Esophagus muscularis mucosa (tissue), 4 donors: ENCODE data around the gene DEFB125. TPM values are rescaled to one million over a fixed set of nuclear protein-coding genes. Genes with fewer than 3 reads are reported as not detected.

Experiments used
- DNase-seq: peaks from one replicate; pipeline ENCODE4 v3.0.0-alpha.2; 2017; ENCODE audit errors: extremely low spot score
- H3K27ac ChIP-seq, 4 donors: fragments of 200-600 bp; sonication (generic); replicated peaks in 1 of 4; 1 replicate in 3 of 4; 2 replicates in 1 of 4; pipeline ENCODE4 v1.5.1; 2016 to 2019; ENCODE audit warnings: mild to moderate bottlenecking in 1 of 4
- H3K27me3 ChIP-seq, 4 donors: fragments of 200-600 bp; sonication (generic); one replicate each; pipeline versions ENCODE4 v1.5.1 to v1.6.0; 2016 to 2019
- H3K36me3 ChIP-seq, 4 donors: fragments of 200-600 bp; sonication (generic); one replicate each; pipeline ENCODE4 v1.5.1; 2016 to 2019
- H3K4me1 ChIP-seq, 4 donors: fragments of 200-600 bp; sonication (generic); one replicate each; pipeline ENCODE4 v1.5.1; 2016 to 2019
- H3K4me3 ChIP-seq, 4 donors: fragments of 200-600 bp; sonication (generic); 1 replicate in 2 of 4; 2 replicates in 2 of 4; pipeline ENCODE4 v1.5.1; 2016 to 2019; ENCODE audit warnings: mild to moderate bottlenecking in 4 of 4, moderate library complexity in 1 of 4
- H3K9me3 ChIP-seq, 4 donors: fragments of 200-600 bp; sonication (generic); 1 replicate in 3 of 4; 2 replicates in 1 of 4; pipeline ENCODE4 v1.5.1; 2016 to 2019
- CTCF ChIP-seq, 3 experiments: fragments of 200-600 bp in 2 of 3; fragments of 450-650 bp in 1 of 3; sonication (generic) in 2 of 3; IDR thresholded peaks; one replicate each; pipeline ENCODE4 v1.5.1; 2017 to 2019; ENCODE audit warnings: antibody characterized with exemption in 3 of 3, mild to moderate bottlenecking in 2 of 3, moderate library complexity in 1 of 3
- EP300 ChIP-seq: sonication (generic); formaldehyde crosslinking; IDR thresholded peaks from one replicate; pipeline ENCODE4 v1.6.1; 2017; ENCODE audit warnings: antibody characterized with exemption
- POLR2A ChIP-seq: fragments of 450-650 bp; IDR thresholded peaks from one replicate; pipeline ENCODE4 v1.6.1; 2017; ENCODE audit warnings: antibody characterized with exemption, moderate library complexity, mild to moderate bottlenecking, low read depth
- POLR2AphosphoS5 ChIP-seq, 2 donors: sonication (generic); formaldehyde crosslinking; IDR thresholded peaks; one replicate each; pipeline ENCODE4 v1.6.1; 2017; ENCODE audit warnings: antibody characterized with exemption in 2 of 2
- WGBS: methylation state at CpG from one replicate; pipeline ENCODE4 v1.1.5; 2018; 5-methylcytosine and 5-hydroxymethylcytosine counted together
- intact Hi-C: fragments of 100-400 bp; cut with DNase I; formaldehyde crosslinking; loops from one replicate; pipeline ENCODE4 v1.15.1; 2023
- total RNA-seq, 4 donors: library from RNA; depleted of rRNA; stranded (reverse); fragments of >200 nt; gene quantifications; one replicate each; pipeline versions ENCODE4 v1.1.0 to v1.2.1, GENCODE V29; 2016

The DEFB125 gene
- total RNA-seq, 4 donors from 2014 or later = not detected

GRCh38 chr20:62487-62886, 25.0 kb upstream of the DEFB125 start:
- peaks cover 0 to 58% (median 2%) of the 10 kb centered on the region in 4 donors for H3K27me3 ChIP-seq
- no peaks in the 10 kb centered on the region for H3K36me3 ChIP-seq
- H3K9me3 ChIP-seq = no peaks in the 10 kb centered on the region
- no peaks in the 10 kb centered on the region for H3K4me1 ChIP-seq
- 81% methylated on average over 3 of the region's 3 CpGs for WGBS
- H3K27ac ChIP-seq = no peak overlapping the region
- intact Hi-C loops = no loop called here
- TF ChIP-seq POLR2A (no peak), EP300 (no peak), CTCF (IDR thresholded peaks at IDR 0.05) (no peak), POLR2AphosphoS5 (IDR thresholded peaks at IDR 0.05) (no peak)
- no peak overlapping the region for H3K4me3 ChIP-seq
- no peak for DNase-seq

- TF ChIP-seq EP300 (no peak), POLR2A (no peak), CTCF (IDR thresholded peaks at IDR 0.05) (no peak), POLR2AphosphoS5 (IDR thresholded peaks at IDR 0.05) (no peak)
- intact Hi-C loops = no loop called here
- no peak overlapping the region for H3K27ac ChIP-seq
- no peak overlapping the region for H3K4me3 ChIP-seq
- DNase-seq = no peak
- peaks cover 0 to 67% (median 2%) of the 10 kb centered on the region in 4 donors for H3K27me3 ChIP-seq
- WGBS = 91% methylated on average over 3 of the region's 3 CpGs
- H3K4me1 ChIP-seq = no peaks in the 10 kb centered on the region
- H3K9me3 ChIP-seq = no peaks in the 10 kb centered on the region
- H3K36me3 ChIP-seq = no peaks in the 10 kb centered on the region
These were observed 23.4 kb upstream of the DEFB125 start for GRCh38 chr20:64026-64603.

GRCh38 chr20:64766-65322, 22.6 kb upstream of the DEFB125 start:
- Histone ChIP-seq H3K27me3 (peaks cover 0 to 73% (median 2%) of the 10 kb centered on the region in 4 donors), H3K27ac (no peak overlapping the region), H3K4me1 (no peaks in the 10 kb centered on the region), H3K9me3 (no peaks in the 10 kb centered on the region), H3K36me3 (no peaks in the 10 kb centered on the region), H3K4me3 (no peak overlapping the region)
- intact Hi-C loops = no loop called here
- no peak for DNase-seq
- TF ChIP-seq CTCF (IDR thresholded peaks at IDR 0.05) (no peak), POLR2AphosphoS5 (IDR thresholded peaks at IDR 0.05) (no peak), EP300 (no peak), POLR2A (no peak)
- WGBS = 83% methylated on average over 2 of the region's 2 CpGs

GRCh38 chr20:77231-77630, 10.2 kb upstream of the DEFB125 start:
- Histone ChIP-seq H3K9me3 (peaks cover 0 to 24% (median 12%) of the 10 kb centered on the region in 4 donors), H3K27me3 (peaks cover 0 to 21% (median 0%) of the 10 kb centered on the region in 4 donors), H3K4me1 (no peaks in the 10 kb centered on the region), H3K4me3 (no peak overlapping the region), H3K36me3 (no peaks in the 10 kb centered on the region), H3K27ac (no peak overlapping the region)
- intact Hi-C loops = no loop called here
- TF ChIP-seq CTCF (IDR thresholded peaks at IDR 0.05) = no peak
- TF ChIP-seq EP300 = no peak
- TF ChIP-seq POLR2A = no peak
- no peak for TF ChIP-seq POLR2AphosphoS5 (IDR thresholded peaks at IDR 0.05)
- no peak for DNase-seq
- 50% methylated on average over 2 of the region's 2 CpGs for WGBS
